Measurements from ENCODE around the gene LDB3. TPM values are rescaled to one million over a fixed set of nuclear protein-coding genes. Genes with fewer than 3 reads are reported as not detected.

The LDB3 gene
- total RNA-seq, 3 donors from 2014 or later (not counting 1 experiment from before 2014, with no cell fraction given): 0.11 to 0.12 TPM; not detected in 1

- Histone ChIP-seq H3K9me3 (ENCODE audit: control insufficient read depth, insufficient read depth, low read length) (no peaks in the 10 kb centered on the region), H3K4me3 (ENCODE audit: low read length) (no peak overlapping the region), H3K27me3 (ENCODE audit: control insufficient read depth, insufficient read depth, low read length) (no peaks in the 10 kb centered on the region), H3K4me1 (ENCODE audit: control insufficient read depth, insufficient read depth, low read length) (no peaks in the 10 kb centered on the region), H3K36me3 (ENCODE audit: control insufficient read depth, insufficient read depth, low read length) (no peaks in the 10 kb centered on the region), H3K27ac (ENCODE audit: low read length) (no peak overlapping the region)
- H3K4me3 Mint-ChIP-seq: no peak overlapping the region
- H3K9me3 Mint-ChIP-seq: peaks cover 0 to 4% of the 10 kb centered on the region in 2 donors
- peaks cover 0 to 7% of the 10 kb centered on the region in 2 donors for H3K27me3 Mint-ChIP-seq (ENCODE audit: low read depth in 2 of 2)
- peaks cover 0 to 4% of the 10 kb centered on the region in 2 donors for H3K4me1 Mint-ChIP-seq
- H3K36me3 Mint-ChIP-seq: no peaks in the 10 kb centered on the region
- 84% methylated on average over 5 of the region's 5 CpGs for WGBS (ENCODE audit: insufficient coverage)
- no peak for DNase-seq
- no peak for ATAC-seq
- H3K27ac Mint-ChIP-seq: no peak overlapping the region
- intact Hi-C loops (cut with micrococcal nuclease): no loop called here
- TF ChIP-seq CTCF (IDR thresholded peaks at IDR 0.05): no peak
Observed at GRCh38 chr10:86779220-86780017, 111.1 kb downstream of the LDB3 start.

- no peaks in the 10 kb centered on the region for H3K4me1 ChIP-seq (ENCODE audit: control insufficient read depth, insufficient read depth, low read length)
- no peak overlapping the region for H3K27ac ChIP-seq (ENCODE audit: low read length)
- peaks cover 3% of the 10 kb centered on the region for H3K9me3 ChIP-seq (ENCODE audit: control insufficient read depth, insufficient read depth, low read length)
- TF ChIP-seq CTCF (IDR thresholded peaks at IDR 0.05): no peak
- no peak overlapping the region for H3K27ac Mint-ChIP-seq
- no peak overlapping the region for H3K4me3 Mint-ChIP-seq
- H3K27me3 Mint-ChIP-seq (ENCODE audit: low read depth in 2 of 2): peaks cover 0 to 3% of the 10 kb centered on the region in 2 donors
- ATAC-seq: no peak
- H3K27me3 ChIP-seq (ENCODE audit: control insufficient read depth, insufficient read depth, low read length): no peaks in the 10 kb centered on the region
- no peaks in the 10 kb centered on the region for H3K36me3 Mint-ChIP-seq
- intact Hi-C loops (cut with micrococcal nuclease): no loop called here
- no peak for DNase-seq
- no peak overlapping the region for H3K4me3 ChIP-seq (ENCODE audit: low read length)
- H3K4me1 Mint-ChIP-seq: peaks cover 0 to 4% of the 10 kb centered on the region in 2 donors
- peaks cover 2 to 4% of the 10 kb centered on the region in 2 donors for H3K9me3 Mint-ChIP-seq
- WGBS (ENCODE audit: insufficient coverage): no CpG with 5 or more reads among the region's 1 CpG
- H3K36me3 ChIP-seq (ENCODE audit: control insufficient read depth, insufficient read depth, low read length): no peaks in the 10 kb centered on the region
Observed at GRCh38 chr10:86782701-86783418, 114.5 kb downstream of the LDB3 start.

- ATAC-seq (no peak), DNase-seq (no peak)
- Histone ChIP-seq H3K36me3 (ENCODE audit: control insufficient read depth, insufficient read depth, low read length) (no peaks in the 10 kb centered on the region), H3K27me3 (ENCODE audit: control insufficient read depth, insufficient read depth, low read length) (no peaks in the 10 kb centered on the region), H3K4me1 (ENCODE audit: control insufficient read depth, insufficient read depth, low read length) (no peaks in the 10 kb centered on the region), H3K9me3 (ENCODE audit: control insufficient read depth, insufficient read depth, low read length) (peaks cover 3% of the 10 kb centered on the region), H3K4me3 (ENCODE audit: low read length) (no peak overlapping the region), H3K27ac (ENCODE audit: low read length) (no peak overlapping the region)
- Mint-ChIP-seq H3K27me3 (ENCODE audit: low read depth in 2 of 2) (peaks cover 0 to 3% of the 10 kb centered on the region in 2 donors), H3K36me3 (no peaks in the 10 kb centered on the region), H3K4me1 (no peaks in the 10 kb centered on the region), H3K27ac (no peak overlapping the region), H3K4me3 (no peak overlapping the region), H3K9me3 (peaks cover 2 to 4% of the 10 kb centered on the region in 2 donors)
- TF ChIP-seq CTCF (IDR thresholded peaks at IDR 0.05): no peak
- intact Hi-C loops (cut with micrococcal nuclease): no loop called here
- 95% methylated on average over 4 of the region's 4 CpGs for WGBS (ENCODE audit: insufficient coverage)
Observed at GRCh38 chr10:86785037-86785436, 116.7 kb downstream of the LDB3 start.

Other genes with a start within 250 kb of the LDB3 start
- gene WAPL, start 146.7 kb upstream of the LDB3 start, total RNA-seq: 10 to 100 TPM; 41.1 to 51.4 (median 51.1) TPM
- not detected for gene OPN4, start 14.0 kb upstream of the LDB3 start, total RNA-seq
- 1 to 10 TPM; 5.5 to 8.1 (median 7.7) TPM for gene BMPR1A, start 88.1 kb downstream of the LDB3 start, total RNA-seq

Data from natural killer cell (primary cell).